T-helper 1 cell (primary cell): Measurements from ENCODE around the gene AQP12A.

ENCODE experiments used
- DNase-seq, 5 donors: peaks; one replicate each; pipeline ENCODE4 v3.0.0-alpha.2; 2012 to 2020

The AQP12A gene

DNA sequence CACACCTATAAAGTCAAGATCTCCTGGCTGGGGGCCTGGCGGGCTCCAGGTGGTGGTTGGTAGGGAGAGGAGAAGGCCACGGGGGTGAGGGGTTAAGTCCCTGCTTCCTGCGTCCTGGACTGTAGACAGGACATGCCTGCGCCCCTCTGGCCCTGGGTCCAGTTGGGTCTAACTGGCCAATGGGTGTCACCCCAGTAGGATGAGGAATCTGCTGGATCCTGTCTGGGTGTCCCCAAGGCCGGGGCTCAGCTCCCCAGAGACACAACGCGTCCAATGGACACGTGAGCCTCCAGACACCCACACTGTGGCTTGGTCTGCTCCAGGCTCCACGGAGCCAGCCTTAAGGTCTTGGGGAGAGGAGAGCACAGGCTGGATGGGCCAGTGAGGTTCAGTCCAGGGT is 19.6 kb downstream of the AQP12A start:
- DNase-seq: no peak

DNA sequence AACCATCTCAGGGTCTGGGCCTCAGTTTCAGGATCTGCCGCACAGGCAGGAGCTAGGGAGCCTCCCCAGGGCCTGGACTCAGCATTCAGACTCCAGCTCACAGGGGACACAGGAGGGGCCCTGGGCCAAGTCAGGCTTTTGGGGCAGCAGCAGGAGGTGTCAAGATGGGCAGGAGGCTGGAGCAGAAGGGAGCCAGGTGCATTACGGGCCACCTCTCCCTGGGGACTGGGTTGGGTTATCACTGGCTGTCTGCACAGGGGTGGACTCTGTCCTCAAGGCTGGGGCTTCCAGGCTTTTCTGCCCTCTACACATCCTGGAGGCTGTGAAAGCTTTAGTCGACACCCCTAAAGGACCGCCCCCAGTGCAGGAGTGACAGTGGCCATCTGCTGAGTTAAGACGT is 20.0 kb downstream of the AQP12A start:
- peak in 1 of 5 donors; percentile 4 for DNase-seq

DNA sequence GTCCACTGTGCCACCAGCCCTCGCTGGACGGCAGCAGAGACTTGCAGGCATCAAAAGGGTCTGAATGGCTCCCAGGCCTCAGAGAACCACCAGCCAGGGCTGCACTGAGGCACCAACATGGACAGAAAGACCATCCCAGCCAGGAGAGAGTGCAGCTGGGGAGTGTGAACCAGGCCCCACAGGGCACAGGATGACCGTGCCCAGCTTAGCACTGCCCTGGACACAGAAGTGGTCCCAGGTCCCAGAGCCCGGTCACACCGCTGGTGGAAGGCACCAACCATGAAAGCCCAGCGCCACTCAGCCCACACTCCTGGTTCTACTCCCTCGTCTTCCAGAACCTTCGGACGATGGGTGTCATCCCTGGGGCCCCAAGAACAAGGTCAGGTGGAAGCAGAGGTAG is 20.5 kb downstream of the AQP12A start:
- DNase-seq: no peak

DNA sequence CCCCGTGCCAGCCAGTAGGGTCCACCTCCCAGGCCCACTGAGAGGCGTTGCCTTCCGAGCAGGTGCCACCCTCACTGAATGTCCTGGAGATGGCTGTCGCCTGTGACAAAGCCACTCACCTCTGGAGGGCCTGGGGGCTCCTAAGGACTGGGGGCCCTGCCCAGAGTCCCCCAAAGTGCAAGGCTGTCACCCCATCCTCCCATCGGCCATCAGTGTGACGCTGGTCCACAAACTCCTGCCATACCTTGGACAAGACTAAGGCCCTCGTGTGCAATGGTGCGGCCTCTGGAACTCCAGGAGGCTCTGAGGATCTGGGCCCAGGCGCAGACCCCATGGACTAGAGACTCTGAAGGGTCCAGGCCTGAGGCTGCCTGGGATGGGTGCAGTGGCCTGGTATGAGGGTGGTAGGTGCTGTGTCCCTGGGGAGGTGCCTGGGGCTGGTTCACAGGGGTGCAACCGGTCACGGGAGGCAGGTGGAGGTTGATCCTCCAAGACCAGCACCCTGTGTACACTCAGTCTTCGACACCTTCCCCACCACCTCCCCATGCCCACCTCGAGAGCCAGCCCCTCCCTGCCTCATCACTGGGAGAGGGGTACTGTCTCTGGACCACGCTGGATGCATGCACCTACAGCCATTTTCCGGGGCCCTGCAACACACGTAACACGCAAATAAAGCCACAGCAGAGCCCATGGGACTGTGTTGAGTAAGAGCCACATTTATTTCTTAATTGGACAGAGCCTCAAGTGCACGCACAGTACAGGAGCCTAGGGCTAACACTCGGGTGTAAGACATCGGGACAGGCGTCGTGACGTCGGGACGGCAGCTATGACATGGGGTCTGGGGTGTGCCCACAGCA is 21.6 kb downstream of the AQP12A start:
- DNase-seq: no peak

DNA sequence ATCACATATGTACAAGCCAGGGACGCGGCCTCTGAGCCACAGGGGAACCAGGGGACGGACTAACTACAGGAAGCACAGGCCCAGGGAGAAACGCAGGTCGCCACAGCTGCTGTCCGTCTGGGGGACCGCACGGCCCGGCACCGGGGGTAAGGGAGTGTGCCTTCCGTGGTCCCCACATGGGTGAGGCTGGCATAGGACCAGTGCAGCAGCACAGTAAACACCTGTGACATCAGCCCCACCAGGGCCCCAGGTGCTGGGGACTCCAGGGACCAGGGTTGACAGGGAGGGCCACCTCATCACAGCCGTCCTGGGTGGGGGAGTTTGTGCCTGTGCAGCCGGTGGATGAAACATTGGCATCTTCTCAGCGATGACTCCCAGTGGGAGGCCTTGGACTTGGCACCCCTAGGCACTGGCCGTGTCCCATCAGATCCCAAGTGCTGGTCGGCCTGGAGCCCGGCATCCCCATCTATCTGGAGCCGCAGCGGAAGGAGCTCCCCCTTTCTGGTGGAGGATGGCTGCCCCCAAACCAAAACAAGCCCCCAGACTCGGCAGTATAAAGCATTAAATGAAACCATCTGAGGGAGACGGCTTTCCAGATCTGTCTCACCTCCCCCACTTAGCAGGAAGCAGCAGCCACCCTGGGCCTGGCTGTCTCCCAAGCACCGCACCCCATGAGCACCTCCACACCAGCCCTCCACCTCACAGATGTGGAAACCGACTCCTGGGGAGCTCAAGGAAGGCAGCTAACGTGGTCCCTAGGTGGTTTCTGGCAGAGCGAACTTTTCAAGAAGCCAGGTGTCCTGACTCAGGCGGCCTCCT is 22.5 kb downstream of the AQP12A start:
- no peak for DNase-seq

DNA sequence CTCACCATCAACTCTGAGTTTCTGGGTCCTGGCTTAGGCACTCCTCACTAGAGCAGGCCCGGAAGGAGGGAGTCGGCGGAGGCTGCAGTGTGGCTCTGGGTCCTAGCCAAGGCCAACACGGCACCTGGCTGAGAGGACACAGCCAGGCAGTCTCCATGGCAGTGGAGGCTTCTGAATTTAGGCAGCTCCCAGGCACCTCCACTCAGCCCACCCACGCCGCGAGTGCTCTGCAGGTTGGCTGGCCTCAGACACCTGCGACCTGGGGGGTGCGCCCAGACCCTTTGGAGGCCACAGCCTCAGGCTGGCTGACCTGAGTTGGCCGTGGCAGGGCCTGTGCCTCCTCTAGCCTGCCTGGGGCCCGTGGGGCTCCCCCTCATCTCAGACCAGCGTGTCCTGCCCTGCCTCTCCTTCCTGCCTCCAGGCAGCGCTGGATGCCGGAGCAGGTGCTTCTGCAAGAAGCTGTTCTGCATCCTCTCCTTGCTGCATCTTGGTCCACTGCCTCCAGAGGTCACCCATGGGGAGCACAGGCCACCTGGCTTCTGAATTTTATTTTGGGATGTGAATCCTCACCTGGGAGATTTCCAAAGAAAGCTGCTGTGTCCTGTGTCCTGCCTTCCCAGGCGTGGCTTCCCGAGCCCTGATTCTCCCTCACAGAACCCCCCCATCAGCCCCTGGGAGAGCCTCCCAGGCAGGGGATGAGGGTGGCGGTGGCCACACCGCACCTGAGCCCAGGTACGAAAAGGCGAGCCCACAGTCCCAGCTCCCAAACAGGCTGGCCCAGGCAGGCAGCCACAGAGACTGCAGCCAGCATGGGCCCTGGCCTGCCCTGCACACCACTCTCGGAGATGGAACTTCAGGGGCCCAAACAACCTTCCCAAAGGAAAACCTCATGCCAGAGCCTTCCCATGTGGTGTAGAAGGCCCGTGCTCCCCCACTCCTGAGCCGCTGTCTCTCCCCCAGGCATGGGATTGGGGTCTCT is 23.4 kb downstream of the AQP12A start:
- DNase-seq: no peak

DNA sequence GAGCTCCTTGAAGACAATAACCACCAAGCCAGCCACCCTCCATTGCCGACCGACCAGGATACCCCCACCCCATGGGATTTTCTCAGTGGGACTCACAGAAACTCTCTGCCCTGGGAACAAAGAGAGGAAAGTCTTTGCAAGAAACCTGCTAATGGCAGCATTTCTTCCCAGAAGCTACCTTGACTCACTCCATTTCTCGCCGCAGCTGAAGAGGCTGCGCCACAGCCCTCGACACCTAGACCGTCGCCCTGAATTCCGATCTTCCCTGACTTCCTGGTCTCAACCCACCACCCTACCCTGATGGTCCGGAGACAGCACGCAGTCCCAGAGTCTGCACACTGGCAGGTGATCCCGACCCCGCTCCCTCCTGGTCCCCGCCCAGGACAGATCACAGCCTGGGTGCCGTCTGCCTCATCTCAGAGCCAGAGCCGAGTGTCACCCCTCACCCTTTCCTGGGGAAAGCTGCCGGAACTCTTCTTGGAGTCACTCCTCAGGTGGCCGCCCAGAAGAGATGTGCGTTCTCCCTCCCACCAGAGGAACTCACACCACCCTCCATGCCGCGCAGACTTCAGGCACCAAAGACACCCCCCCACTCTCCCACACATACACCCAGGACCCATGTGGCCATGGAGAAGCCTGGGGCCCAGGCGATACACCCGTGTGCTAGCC is 24.6 kb downstream of the AQP12A start:
- DNase-seq: no peak

DNA sequence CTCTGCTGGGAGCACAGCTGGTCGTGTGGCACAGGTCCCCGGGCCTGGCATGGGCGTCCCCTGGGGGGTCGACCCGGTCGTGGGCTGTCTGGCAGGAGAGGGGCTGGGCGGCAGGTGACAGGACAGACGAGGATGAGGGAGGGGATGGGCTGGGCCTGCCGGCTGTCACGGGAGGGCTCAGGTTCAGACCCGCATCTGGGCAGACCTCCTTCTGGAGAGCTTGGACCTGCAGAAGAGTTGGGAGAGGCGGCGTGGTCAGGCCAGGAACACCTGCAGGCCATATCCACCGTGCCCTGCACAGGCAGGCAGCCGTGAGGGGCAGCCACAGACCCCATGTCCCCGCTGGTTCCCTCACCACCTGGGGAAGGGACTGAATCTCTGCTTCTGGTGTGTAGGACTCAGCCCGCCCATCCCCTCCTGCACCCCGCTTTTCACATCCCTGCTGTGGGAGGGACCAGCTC is 25.5 kb downstream of the AQP12A start:
- no peak for DNase-seq

DNA sequence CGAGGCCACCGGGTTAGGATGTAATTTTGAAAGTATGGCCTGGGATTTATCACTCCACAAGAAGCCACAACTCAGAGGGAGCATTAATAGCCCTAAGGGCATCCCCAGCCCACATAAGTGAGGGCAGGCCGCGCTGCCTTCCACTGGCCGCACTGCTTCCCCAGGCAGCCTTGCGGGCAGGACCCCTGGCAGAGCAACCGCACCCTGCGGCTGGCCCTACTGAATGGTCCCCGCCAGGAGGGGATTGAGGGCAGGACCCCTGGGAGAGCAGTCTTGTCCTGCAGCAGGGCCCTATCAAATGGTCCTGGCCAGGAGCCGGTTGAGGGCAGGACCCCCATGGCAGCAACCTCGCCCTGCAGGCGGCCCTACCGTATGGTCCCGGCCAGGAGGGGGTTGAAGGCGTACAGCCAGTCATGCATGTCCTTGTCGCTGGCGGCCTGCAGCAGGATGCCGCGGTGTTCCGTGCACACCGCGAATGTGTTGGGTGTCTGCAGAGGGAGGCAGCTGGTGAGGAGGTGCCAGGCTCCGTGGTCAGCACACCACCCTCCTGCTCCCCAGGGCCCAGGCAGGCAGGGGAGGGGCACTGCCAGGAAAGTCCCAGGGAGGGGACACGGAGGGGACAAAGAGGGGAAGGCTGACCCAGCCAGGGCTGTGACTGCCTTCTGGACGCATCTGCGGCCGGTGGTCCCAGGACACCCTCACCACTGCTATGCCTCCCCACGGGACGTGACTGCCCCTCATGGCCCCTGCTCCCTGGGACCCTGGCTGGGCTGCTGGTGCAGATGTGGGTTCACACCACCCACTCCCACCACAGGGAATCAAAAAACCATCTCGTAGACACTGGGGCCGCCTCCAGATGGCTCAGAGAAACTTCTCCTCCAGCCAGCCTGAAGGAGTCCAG is 26.3 kb downstream of the AQP12A start:
- no peak for DNase-seq

DNA sequence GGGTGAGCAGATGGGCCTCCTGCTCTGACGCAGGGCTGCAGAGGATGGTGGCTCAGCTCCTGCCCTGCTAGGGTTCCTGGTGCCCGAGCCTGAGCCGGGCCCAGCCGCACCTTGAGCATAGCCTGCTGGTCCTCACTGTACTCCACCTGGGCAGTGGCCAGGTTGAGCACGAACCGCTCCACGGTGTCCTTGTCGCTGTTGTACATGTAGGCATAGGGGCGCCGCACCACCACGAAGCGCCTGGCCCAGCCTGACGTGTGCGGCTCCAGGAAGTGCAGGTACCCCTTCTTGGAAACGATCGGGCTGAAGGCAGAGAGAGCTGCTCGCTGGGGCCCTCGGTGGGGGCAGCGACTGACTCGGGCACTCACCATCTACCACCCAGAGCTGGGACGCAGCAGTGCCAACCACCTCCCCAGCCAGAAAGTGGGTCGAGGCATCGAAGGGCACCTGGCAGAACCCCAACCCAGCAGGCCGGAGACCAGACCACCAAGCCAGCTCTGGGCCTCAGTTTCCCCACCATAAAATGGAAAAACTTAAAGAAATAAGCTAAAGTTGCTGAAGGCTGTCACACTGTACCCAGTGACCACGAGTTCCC is 27.3 kb downstream of the AQP12A start:
- no peak for DNase-seq

DNA sequence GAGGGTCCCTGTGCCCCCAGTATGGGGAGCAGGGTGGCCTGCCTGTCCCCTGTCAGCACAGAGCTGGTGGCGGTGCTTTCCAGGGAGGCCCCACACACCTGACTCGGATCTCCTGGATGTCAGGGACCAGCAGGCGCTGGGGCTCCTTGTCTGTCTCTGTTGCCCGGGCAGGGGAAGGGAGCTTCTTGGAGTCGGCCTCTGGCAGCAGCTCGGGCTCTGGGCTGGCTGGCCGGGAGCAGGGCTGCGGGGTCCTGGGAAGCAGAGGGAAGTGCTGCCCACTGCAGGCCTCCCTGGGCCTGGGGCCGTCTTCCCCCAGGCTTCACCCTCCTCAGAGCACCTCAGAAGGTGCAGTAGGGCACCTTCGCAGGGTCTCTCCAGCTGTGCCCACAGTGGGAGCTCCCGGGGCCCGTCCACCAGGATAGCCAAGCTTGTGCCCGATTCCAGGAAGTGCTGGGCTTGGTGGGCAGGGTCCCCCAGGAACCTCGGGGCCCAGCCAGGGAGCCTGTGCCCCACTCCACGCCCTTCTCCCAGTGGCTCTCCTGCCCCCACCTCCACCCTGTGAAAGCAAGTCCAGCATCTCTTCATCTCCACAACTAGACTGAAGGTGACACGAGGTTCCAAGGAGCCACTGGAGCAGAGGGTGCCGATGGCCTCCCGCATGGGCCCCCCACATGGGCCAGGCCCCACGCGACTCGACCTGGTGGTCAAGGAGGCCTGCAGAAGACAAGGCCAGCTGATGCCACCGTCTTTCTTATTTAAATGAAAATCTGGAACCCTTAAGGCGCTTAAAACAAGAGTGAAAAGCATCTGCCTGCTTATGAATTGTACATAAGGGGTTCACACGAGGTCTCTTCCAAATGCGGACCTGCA is 28.2 kb downstream of the AQP12A start:
- no peak for DNase-seq

DNA sequence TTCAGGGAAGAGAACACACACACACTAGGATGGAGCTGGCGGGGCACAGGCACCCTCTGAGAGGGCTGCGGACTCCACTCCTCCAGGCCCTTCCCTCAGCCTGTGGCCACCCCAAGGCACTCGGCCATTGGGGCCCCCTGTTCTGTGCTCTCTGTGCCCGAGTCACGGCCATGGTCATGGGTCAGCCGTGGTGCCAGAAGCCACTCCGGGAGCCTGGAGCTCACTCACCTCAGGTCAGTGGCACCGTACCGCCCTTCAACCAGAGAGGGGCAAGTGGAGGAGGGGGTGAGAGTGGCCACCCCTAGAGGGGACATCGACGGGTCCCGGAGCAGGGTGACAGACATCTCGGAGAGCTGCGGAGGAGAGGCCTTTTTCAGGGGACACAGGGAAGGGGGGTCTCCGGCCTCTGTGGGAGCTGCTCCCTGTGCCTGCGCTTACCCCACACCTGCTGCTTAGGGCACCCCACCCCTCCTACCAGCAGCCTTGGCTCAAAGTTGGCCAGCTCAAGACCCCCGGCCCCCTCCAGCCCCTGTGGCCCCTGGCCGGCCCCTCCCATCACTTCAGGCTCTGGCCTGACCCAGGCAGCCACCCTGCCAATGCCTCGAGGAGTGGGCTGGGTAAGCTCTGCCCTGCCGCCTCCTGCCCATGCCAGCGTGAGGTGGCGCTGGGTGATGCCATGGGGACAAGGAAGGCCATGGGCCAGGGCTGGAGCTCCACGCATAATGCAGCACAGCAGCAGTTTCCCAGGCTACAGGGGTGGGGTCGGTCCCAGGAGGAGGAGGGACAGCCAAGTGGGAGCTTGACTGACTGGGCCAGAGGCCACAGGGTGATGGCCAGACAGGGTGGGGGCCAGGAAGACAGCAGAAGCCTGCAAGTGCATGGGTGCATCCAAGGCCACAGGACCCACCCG is 29.3 kb downstream of the AQP12A start:
- DNase-seq: no peak

DNA sequence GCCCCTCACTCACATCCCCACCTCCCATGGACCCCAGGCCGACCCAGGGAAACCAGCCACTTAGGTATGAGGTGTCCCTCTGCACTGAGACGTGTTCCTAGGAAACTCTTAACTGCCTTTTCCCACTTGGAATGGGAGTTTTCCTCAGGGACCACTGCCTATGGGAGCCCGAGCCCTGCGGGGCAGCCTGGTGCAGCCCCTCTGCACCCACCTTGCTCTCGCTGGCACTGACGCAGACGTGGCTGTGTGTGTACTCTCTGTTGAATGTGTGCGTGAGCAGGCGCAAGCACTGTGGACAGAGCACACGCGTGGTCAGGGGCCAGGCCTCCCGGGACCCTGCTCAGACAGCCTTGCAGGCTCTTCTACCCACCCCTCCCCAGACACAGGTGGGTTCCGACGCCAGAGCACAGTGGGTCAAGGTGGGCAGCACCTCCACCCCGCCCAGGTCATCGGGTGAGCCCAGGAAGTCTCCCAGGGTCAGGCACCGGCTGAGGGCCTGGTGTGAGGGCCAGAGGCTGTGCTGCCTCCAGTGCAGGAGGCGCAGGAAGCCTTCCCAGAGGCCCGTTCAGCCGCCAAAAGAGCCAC is 30.0 kb downstream of the AQP12A start:
- no peak for DNase-seq

DNA sequence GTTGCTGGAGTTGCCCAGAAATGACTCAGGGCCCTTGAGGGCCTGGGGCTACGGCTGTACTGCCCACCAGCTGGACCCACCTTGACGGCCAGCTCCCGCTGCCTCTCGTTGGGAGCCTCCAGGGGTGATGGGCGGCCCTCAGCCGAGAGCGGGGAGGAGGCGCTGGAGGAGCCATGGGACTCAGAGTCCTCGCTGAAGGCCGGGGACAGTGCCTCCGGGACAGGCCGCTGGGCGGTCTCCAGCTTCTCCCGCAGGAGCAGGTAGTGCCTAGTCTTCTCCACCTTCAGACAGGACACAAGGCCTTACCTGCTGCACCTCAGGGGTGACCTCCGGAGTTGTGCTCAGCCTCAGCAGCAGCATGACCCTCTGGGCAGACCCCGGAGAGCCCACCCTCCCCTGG is 30.7 kb downstream of the AQP12A start:
- no peak for DNase-seq

DNA sequence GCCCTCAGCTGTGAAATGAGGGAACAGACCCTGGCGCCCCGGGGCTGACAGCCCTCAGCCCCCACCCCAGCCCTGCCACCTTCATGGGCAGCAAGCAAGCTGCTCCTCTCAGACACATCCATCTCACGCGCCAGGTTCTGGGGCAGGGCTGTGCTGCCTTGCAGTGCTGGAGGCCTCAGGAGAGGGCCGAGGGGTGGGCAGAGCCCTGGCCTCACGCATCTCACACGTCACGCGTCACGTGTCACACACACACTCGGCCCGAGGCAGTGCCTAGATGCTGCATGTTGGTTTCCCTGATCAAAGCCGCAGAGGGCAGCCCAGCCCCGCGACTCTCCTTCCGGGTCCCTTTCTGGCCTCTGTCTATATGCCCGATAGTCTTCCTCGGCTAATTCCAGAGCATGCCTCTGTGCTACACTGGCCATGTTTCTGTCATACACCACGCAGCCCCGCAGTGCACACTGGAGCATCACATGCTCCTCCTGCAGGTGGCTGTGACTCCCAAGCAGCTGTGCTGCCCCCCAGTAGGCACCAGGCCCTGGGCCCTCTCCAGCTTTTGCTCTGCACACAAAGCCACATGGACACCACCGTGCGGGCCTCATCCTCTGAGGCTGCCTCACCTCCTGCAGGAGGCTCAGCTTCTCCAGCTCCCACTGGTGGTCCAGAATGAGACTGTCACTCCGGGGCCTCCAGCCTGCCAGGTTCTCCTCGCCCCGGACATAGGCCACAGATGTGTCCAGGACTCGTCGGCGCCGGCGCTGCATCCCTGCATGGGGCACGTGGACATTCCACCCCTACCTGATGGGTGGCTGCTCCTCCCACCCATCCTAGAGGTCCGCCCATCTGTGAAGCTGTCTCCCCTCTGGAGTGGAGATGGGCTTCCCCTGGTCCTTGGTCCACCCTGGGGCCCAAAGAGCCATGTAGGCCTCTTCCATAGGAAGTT is 31.4 kb downstream of the AQP12A start:
- no peak for DNase-seq

DNA sequence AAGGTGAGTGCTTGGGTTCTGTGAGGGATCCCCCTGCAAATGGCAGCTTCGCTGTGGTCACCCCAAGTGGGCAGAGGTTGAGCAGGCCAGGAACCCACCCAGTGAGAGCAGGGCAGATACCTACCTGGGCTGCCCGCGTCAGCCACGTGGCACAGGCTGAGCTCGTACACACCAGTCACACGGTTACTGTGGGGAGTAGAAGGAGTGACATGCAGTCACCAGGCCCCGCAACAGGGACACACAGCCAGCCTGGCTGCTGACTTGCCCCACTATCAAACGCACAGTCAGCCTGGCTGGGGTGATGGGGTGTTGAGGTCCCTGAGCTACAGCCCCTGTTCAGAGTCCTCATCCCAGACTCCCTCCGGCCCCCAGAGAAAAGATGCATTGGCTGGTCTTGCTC is 32.2 kb downstream of the AQP12A start:
- DNase-seq: no peak

DNA sequence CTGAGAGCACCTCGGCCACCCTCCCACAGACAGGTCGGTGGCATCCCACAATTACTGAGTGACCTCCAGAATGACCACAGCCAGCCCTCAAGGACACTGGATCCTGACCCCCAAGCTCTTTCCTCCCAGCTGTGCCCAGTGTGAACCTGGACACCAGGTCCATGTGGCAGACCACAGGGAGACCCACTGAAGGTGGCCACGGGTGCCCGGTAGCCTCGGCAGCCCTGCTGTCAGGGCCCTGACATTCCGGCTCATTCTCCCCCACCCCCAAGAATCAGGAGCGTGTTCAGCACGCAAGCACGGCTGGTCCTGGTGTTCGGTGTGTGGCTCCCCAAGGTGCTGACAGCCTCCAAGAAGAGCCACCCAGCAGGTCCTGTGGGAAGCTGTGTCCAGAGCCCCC is 32.8 kb downstream of the AQP12A start:
- DNase-seq: no peak
